CD4-positive, alpha-beta T cell (primary cell): ENCODE results near the gene CLDN34. TPM values are rescaled to one million over a fixed set of nuclear protein-coding genes. Genes with fewer than 3 reads are reported as not detected.

Source experiments
- ATAC-seq: fragments of 200-7000 bp; cut with Tn5 transposase; one replicate; pipeline ENCODE4 v1.10.0; 2022; ENCODE audit warnings: mild to moderate bottlenecking; ENCODE audit not compliant: poor library complexity
- CTCF ChIA-PET: fragments of 350-600 bp; sonication (Branson Sonifier 250); formaldehyde crosslinking; loops from one replicate; lab custom pipeline; 2021; ENCODE audit warnings: antibody characterized with exemption, inconsistent platforms; lab: Charles Lee
- POLR2A ChIA-PET: fragments of 350-600 bp; sonication (Branson Sonifier 250); formaldehyde crosslinking; loops from one replicate; lab custom pipeline; 2021; ENCODE audit warnings: antibody characterized with exemption, inconsistent platforms; lab: Charles Lee
- DNase-seq, 14 experiments: peaks; one replicate each; pipeline ENCODE4 v3.0.0-alpha.2; 2013 to 2020; ENCODE audit warnings: mixed read lengths in 2 of 14
- H3K27ac ChIP-seq, 2 donors: one replicate each; pipeline versions ENCODE4 v1.5.1 to v1.7.0; 2013; ENCODE audit warnings: low read length in 2 of 2, low read depth in 1 of 2, mild to moderate bottlenecking in 1 of 2
- H3K27me3 ChIP-seq, 2 experiments: 1 replicate in 1 of 2; 2 replicates in 1 of 2; pipeline versions ENCODE4 v1.6.1 to v1.7.0; 2013; ENCODE audit warnings: low read length in 2 of 2, control low read depth in 1 of 2, mild to moderate bottlenecking in 1 of 2, moderate library complexity in 1 of 2; ENCODE audit not compliant: insufficient read depth in 2 of 2, control insufficient read depth in 1 of 2
- H3K36me3 ChIP-seq: one replicate; pipeline ENCODE4 v1.6.1; 2013; ENCODE audit warnings: low read length, control low read depth; ENCODE audit not compliant: insufficient read depth
- H3K4me1 ChIP-seq: one replicate; pipeline ENCODE4 v1.6.1; 2013; ENCODE audit warnings: low read length, control low read depth; ENCODE audit not compliant: insufficient read depth
- H3K4me3 ChIP-seq: one replicate; pipeline ENCODE4 v1.5.1; 2013; ENCODE audit warnings: mild to moderate bottlenecking, low read length, moderate library complexity
- H3K9me3 ChIP-seq, 2 experiments: 1 replicate in 1 of 2; 2 replicates in 1 of 2; pipeline versions ENCODE4 v1.6.1 to v1.7.0; 2013; ENCODE audit warnings: low read length in 2 of 2, mild to moderate bottlenecking in 2 of 2, control low read depth in 1 of 2, moderate library complexity in 1 of 2; ENCODE audit not compliant: control insufficient read depth in 1 of 2, insufficient read depth in 1 of 2
- H3K27ac Mint-ChIP-seq: one replicate; pipeline ENCODE4 v1.8.0; 2020; ENCODE audit warnings: mixed read lengths
- H3K27me3 Mint-ChIP-seq: one replicate; pipeline ENCODE4 v1.8.0; 2021; ENCODE audit warnings: mixed read lengths
- H3K36me3 Mint-ChIP-seq: one replicate; pipeline ENCODE4 v1.8.0; 2021; ENCODE audit warnings: low read depth, mixed read lengths
- H3K4me1 Mint-ChIP-seq: one replicate; pipeline ENCODE4 v1.8.0; 2021; ENCODE audit warnings: low read depth, mixed read lengths
- H3K4me3 Mint-ChIP-seq: one replicate; pipeline ENCODE4 v1.8.0; 2020; ENCODE audit warnings: mild to moderate bottlenecking, mixed read lengths
- H3K9me3 Mint-ChIP-seq: one replicate; pipeline ENCODE4 v1.8.0; 2020; ENCODE audit warnings: mixed read lengths
- intact Hi-C, 2 experiments: fragments of 100-400 bp; cut with DNase I in 1 of 2; cut with micrococcal nuclease in 1 of 2; formaldehyde crosslinking; loops; one replicate each; pipeline versions ENCODE4 v1.15.1 to v1.9.0; 2023 to 2025; cut with DNase I, micrococcal nuclease
- total RNA-seq, 174 experiments: library from RNA in 2 of 174; stranded (reverse) in 2 of 174; gene quantifications; one replicate each; pipeline ENCODE4 v1.2.3 and lab custom pipeline; 2021 to 2026
- TF ChIP-seq, protein P1 (sequence below): fragments of 200-600 bp; IDR thresholded peaks from one replicate; pipeline ENCODE4 v1.8.0; 2022; ENCODE audit warnings: antibody characterized with exemption, mild to moderate bottlenecking

CLDN34 gene
- total RNA-seq, 2 experiments from 2014 or later = not detected

DNA sequence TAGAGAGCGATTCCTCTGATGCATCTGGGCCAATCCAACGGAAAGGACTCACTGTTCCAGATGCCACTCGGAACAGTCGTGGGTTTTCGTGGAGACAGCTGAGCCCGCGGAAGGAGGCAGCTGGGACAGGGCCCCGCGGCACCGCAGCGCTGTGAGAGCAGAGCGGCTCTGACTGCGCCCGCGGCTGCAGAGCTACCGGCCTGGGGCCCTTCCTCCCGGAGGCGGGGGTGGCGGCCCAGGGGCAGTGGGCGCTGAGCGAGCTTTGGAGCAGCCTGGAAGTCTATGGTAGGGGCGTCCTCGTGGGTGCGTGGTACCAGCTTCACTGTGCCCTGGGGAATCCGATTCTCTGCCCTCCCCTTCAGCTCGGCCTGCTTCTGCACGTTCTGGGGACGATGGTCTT lies 24.9 kb downstream of the CLDN34 start:
- H3K36me3 ChIP-seq = no peaks in the 10 kb centered on the region
- H3K27me3 ChIP-seq = no peaks in the 10 kb centered on the region
- no peak for DNase-seq
- H3K4me1 ChIP-seq = peaks cover 3% of the 10 kb centered on the region
- H3K27ac ChIP-seq = no peak overlapping the region
- H3K4me3 ChIP-seq = no peak overlapping the region
- Mint-ChIP-seq H3K4me1 (no peaks in the 10 kb centered on the region), H3K9me3 (no peaks in the 10 kb centered on the region), H3K4me3 (no peak overlapping the region), H3K27me3 (no peaks in the 10 kb centered on the region), H3K36me3 (no peaks in the 10 kb centered on the region), H3K27ac (no peak overlapping the region)
- ChIA-PET POLR2A (no interaction called here), CTCF (interaction anchor here (0.5 to 1.6 kb wide), 2 partner anchors 93 to 128 kb away, joined by 3 to 7 read pairs; no protein-coding TSS in a partner anchor)
- intact Hi-C loops = loop anchor here (10.0 kb wide), 3 partner anchors 63 to 1247 kb away; no protein-coding TSS in a partner anchor
- H3K9me3 ChIP-seq = no peaks in the 10 kb centered on the region
- ATAC-seq = no peak
- TF ChIP-seq, protein P1, sequence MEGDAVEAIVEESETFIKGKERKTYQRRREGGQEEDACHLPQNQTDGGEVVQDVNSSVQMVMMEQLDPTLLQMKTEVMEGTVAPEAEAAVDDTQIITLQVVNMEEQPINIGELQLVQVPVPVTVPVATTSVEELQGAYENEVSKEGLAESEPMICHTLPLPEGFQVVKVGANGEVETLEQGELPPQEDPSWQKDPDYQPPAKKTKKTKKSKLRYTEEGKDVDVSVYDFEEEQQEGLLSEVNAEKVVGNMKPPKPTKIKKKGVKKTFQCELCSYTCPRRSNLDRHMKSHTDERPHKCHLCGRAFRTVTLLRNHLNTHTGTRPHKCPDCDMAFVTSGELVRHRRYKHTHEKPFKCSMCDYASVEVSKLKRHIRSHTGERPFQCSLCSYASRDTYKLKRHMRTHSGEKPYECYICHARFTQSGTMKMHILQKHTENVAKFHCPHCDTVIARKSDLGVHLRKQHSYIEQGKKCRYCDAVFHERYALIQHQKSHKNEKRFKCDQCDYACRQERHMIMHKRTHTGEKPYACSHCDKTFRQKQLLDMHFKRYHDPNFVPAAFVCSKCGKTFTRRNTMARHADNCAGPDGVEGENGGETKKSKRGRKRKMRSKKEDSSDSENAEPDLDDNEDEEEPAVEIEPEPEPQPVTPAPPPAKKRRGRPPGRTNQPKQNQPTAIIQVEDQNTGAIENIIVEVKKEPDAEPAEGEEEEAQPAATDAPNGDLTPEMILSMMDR = no peak

DNA sequence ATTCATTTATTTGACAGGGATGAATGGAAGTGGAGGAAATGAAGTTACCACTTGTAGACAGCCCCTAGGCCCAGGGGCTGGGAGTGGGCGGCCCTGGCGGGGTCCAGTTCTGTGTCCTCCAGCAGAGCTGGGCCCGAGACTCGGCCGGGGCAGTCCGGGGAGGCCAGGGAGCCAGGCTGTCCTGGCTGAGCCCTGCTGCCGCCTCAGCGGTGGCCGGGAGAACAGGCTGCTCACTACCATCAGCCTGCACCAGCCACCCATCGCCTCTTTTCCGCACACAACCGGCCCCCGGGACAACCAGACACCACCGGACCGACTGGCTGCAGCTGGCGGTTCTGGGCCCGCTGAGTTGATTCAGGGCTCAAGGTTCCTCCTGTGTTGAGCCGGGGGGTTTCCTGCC lies 25.6 kb downstream of the CLDN34 start:
- Mint-ChIP-seq H3K27ac (no peak overlapping the region), H3K4me3 (no peak overlapping the region), H3K27me3 (no peaks in the 10 kb centered on the region), H3K4me1 (no peaks in the 10 kb centered on the region), H3K36me3 (no peaks in the 10 kb centered on the region), H3K9me3 (no peaks in the 10 kb centered on the region)
- no peaks in the 10 kb centered on the region for H3K36me3 ChIP-seq
- ATAC-seq = no peak
- POLR2A ChIA-PET = no interaction called here
- intact Hi-C loops = loop anchor here (10.0 kb wide), 3 partner anchors 62 to 1248 kb away; no protein-coding TSS in a partner anchor
- peaks cover 3% of the 10 kb centered on the region for H3K4me1 ChIP-seq
- H3K9me3 ChIP-seq = no peaks in the 10 kb centered on the region
- CTCF ChIA-PET = interaction anchor here (0.6 kb wide), 1 partner anchor 24 kb away, joined by 3 read pairs; no protein-coding TSS in a partner anchor
- DNase-seq = no peak
- TF ChIP-seq, protein P1 = no peak
- no peak overlapping the region for H3K27ac ChIP-seq
- no peak overlapping the region for H3K4me3 ChIP-seq
- H3K27me3 ChIP-seq = no peaks in the 10 kb centered on the region

DNA sequence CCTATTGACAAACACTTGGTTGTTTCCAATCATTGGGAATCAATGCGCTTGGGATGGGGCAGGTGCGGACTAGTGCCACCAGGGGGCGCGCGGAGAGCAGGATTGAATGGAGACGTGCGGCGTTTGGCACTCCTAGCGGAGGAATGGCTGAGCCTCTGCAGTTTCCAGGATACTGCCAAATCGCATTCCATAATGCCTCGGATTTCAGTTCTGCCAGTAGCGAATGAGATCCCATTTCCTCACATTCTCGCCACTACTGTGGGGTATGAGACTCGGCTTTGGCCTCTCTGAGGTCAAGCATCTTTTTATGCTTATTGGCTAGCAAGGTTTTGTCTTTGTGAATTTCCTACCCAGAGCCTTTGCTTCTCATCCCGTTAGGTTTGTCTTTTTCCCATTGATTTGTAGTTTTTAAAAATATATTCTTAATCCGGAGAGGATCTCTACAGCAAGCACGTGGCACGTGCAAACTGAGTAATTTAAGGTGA lies 28.7 kb downstream of the CLDN34 start:
- peak; percentile 57 to 86 (median 72) for DNase-seq
- Mint-ChIP-seq H3K9me3 (no peaks in the 10 kb centered on the region), H3K27ac (no peak overlapping the region), H3K4me3 (no peak overlapping the region), H3K4me1 (no peaks in the 10 kb centered on the region), H3K27me3 (no peaks in the 10 kb centered on the region), H3K36me3 (no peaks in the 10 kb centered on the region)
- ChIA-PET POLR2A (no interaction called here), CTCF (interaction anchor here (0.6 to 3.4 kb wide), 4 partner anchors 82 to 123 kb away, joined by 3 to 32 read pairs (median 3); no protein-coding TSS in a partner anchor)
- Histone ChIP-seq H3K27ac (no peak overlapping the region), H3K4me1 (peaks cover 3% of the 10 kb centered on the region), H3K27me3 (no peaks in the 10 kb centered on the region), H3K36me3 (no peaks in the 10 kb centered on the region), H3K4me3 (no peak overlapping the region), H3K9me3 (no peaks in the 10 kb centered on the region)
- peak; percentile 86 for ATAC-seq
- TF ChIP-seq, protein P1 = peak; percentile 91
- intact Hi-C loops = loop anchor here (1.0 to 10.0 kb wide), 7 partner anchors 19 to 1253 kb away; no protein-coding TSS in a partner anchor
